IMR-90 (cell line): Measurements from ENCODE around the gene SQSTM1. TPM values are rescaled to one million over a fixed set of nuclear protein-coding genes. Genes with fewer than 3 reads are reported as not detected.
A peak's percentile ranks its signal among the peaks of the same experiment; 100 is the strongest.

ENCODE experiments used
- CHD1 ChIP-seq: IDR thresholded peaks from 2 replicates; pipeline ENCODE4 v1.6.1; 2012; ENCODE audit warnings: low read depth, low read length, improper control_type of control experiment
- MXI1 ChIP-seq: IDR thresholded peaks from 2 replicates; pipeline ENCODE4 v1.6.1; 2012; ENCODE audit warnings: low read depth, mild to moderate bottlenecking, low read length, moderate library complexity, borderline replicate concordance
- POLR2A ChIP-seq: IDR thresholded peaks from 2 replicates; pipeline ENCODE4 v1.6.1; 2012; ENCODE audit warnings: mild to moderate bottlenecking, low read depth, low read length
- RAD21 ChIP-seq: IDR thresholded peaks from 2 replicates; pipeline ENCODE4 v1.6.1; 2012; ENCODE audit warnings: low read length, improper control_type of control experiment
- SMC3 ChIP-seq: fragments of 150-350 bp; IDR thresholded peaks from 2 replicates; pipeline ENCODE4 v1.6.1; 2016; ENCODE audit warnings: low read depth, mild to moderate bottlenecking, antibody characterized with exemption, low read length, moderate library complexity
- USF2 ChIP-seq: fragments of 150-350 bp; IDR thresholded peaks from 2 replicates; pipeline ENCODE4 v1.6.1; 2017; ENCODE audit warnings: mild to moderate bottlenecking, antibody characterized with exemption, low read length, low read depth
- polyA plus RNA-seq, 3 experiments: library from polyadenylated mRNA; depleted of rRNA; stranded (reverse); fragments of >200 nt; gene quantifications; 2 replicates each; pipeline ENCODE4 v1.2.3, GENCODE V29; 2012; ENCODE audit warnings: low replicate concordance in 1 of 3
- total RNA-seq: library from RNA; depleted of rRNA; stranded (reverse); fragments of >200 nt; gene quantifications from 2 replicates; pipeline ENCODE4 v1.2.3, GENCODE V29; 2012

The SQSTM1 gene
- total and polyA plus RNA-seq, 2 of the 4 experiments (the other 2 are of a cell fraction), result 152 to 184 TPM

GRCh38 chr5:179819296-179820126, 1.2 kb upstream of the SQSTM1 start (continued):
- TF ChIP-seq SMC3 (no peak), POLR2A (peak; percentile 54; the same call in 1 of the 2 replicates), MXI1 (no peak), RAD21 (no peak), USF2 (peak; percentile 89), CHD1 (no peak)
